Smooth muscle cell of the coronary artery (primary cell): Measurements from ENCODE around the gene KLRC2. TPM values are rescaled to one million over a fixed set of nuclear protein-coding genes. Genes with fewer than 3 reads are reported as not detected.

Experiments used
- total RNA-seq: library from RNA; depleted of rRNA; stranded (reverse); fragments of >200 nt; gene quantifications from 2 replicates; pipeline ENCODE4 v1.2.3, GENCODE V29; 2014; ENCODE audit warnings: low replicate concordance

The KLRC2 gene
- not detected in 2 replicates for total RNA-seq

DNA sequence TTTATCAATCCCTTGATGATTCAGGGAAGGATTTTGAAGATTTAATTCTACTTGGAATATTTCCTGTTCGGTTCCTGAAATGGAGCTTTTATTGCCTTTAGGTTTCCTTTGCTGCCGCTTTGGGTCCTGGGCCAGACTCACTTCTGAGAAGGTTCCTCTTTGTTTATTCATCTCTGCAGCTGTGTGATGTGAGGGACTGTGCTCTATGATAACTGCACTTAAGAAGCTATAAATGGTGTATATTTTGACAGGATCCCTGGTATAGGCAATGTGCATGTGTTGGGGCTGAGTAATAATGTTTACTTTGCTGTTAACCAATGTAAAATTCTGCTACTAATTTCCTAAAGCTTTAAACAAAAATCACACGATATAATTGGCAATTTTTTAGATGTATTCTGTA is at the start of gene KLRC2:
TSS of gene KLRC2 (minus strand) at position 195 of the 400 bp plus-strand sequence. CDS start at position 171, 24 bp downstream.

DNA sequence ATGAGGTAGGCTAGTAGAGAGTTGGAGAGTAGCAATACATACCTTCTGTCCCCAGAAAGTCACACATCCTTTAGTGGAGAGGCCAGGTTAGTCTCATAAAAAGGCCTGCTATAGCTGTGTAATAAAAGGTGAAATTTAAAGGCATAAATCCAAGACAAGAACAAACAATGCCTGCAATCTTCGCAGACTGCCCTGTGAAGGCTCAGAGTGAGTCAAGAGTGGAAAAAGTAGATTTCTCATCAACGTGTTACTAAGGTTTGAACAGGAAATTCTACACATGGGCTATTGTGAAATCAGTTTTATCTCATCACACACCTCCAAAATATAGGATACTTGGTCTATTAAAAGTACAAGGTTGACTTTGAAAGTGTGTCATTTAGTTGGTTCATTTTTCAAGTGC is 17.3 kb upstream of the KLRC2 start, which contains the start of gene KLRC1:
TSS of gene KLRC1 (minus strand) at position 222 of the 400 bp plus-strand sequence. CDS start 2,221 bp downstream, outside the sequence.

DNA sequence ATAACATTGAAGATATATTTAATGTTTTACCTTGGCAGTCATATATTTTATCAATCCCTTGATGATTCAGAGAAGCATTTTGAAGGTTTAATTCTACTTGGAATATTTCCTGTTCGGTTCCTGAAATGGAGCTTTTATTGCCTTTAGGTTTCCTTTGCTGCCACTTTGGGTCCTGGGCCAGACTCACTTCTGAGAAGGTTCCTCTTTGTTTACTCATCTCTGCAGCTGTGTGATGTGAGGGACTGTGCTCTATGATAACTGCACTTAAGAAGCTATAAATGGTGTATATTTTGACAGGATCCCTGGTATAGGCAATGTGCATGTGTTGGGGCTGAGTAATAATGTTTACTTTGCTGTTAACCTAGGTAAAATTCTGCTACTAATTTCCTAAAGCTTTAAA is 15.5 kb downstream of the KLRC2 start, which contains the start of gene KLRC3:
TSS of gene KLRC3 (minus strand) at position 262 of the 400 bp plus-strand sequence. CDS start at position 217, 45 bp downstream.

DNA sequence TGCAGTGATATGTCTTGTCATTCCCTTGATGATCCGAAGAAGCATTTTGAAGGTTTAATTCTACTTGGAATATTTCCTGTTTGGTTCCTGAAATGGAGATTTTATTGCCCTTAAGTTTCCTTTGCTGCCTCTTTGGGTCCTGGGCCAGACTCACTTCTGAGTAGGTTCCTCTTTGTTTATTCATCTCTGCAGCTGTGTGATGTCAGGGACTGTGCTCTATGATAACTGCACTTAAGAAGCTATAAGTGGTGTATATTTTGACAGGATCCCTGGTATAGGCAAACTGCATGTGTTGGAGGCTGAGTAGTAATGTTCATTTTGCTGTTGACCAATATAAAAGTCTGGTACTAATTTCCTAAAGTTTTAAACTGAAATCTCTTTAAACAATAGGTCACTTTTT is 26.4 kb downstream of the KLRC2 start, which contains the start of gene KLRC4:
TSS of gene KLRC4 (minus strand) at position 366 of the 400 bp plus-strand sequence. CDS start at position 184, 182 bp downstream.

DNA sequence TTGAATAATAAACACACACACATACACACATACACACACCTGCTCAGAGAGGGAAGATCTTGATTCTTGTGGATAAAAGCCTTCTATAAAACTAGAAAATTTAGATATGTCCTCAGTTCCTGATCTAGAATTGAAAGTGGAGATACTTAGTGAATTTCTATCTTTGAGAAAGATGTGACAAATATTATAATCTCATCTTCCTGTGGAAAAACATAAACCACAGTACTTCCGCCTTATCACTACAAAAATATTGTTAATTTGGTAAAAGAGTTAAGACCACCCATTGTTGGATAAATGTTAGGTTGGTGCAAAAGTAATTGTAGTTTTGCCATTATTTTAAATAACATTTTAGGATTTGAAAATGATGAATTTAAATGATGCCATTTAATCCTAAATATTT is 45.9 kb downstream of the KLRC2 start, which contains the start of gene KLRK1:
TSS of gene KLRK1 (minus strand) at position 138 of the 400 bp plus-strand sequence. CDS start 1,231 bp downstream, outside the sequence.

Other genes with a start within 250 kb of the KLRC2 start
- gene GABARAPL1, start 223.1 kb downstream of the KLRC2 start, total RNA-seq, result 44.0 and 72.3 TPM in 2 replicates
- gene KLRD1, start 128.1 kb downstream of the KLRC2 start, total RNA-seq, result under 0.01 TPM in 2 replicates
- not detected in 2 replicates for gene KLRK1, start 46.0 kb downstream of the KLRC2 start, total RNA-seq
- not detected in 2 replicates for gene KLRC4, start 26.3 kb downstream of the KLRC2 start, total RNA-seq
- gene KLRC3, start 15.4 kb downstream of the KLRC2 start, total RNA-seq, result not detected in 2 replicates
- gene KLRC1, start 17.4 kb upstream of the KLRC2 start, total RNA-seq, result not detected in 2 replicates
- gene EIF2S3B, start 69.9 kb upstream of the KLRC2 start, total RNA-seq, result 15.0 and 23.9 TPM in 2 replicates
- gene MAGOHB, start 177.6 kb upstream of the KLRC2 start, total RNA-seq, result 18.8 and 26.8 TPM in 2 replicates
- gene STYK1, start 238.0 kb upstream of the KLRC2 start, total RNA-seq, result 0.15 and 0.82 TPM in 2 replicates